GM19452 (cell line): ENCODE results near the gene UNC119.

Source experiments
- ATAC-seq: cut with Tn5 transposase; IDR thresholded peaks from one replicate; pipeline ENCODE4 v1.9.1; 2021; ENCODE audit not compliant: unreplicated experiment

UNC119 gene

GRCh38 chr17:28500712-28501379, 51.6 kb downstream of the UNC119 start:
- no peak for ATAC-seq

GRCh38 chr17:28499684-28500357, 52.6 kb downstream of the UNC119 start:
- ATAC-seq: no peak

- ATAC-seq: no peak
Observed at GRCh38 chr17:28499364-28499664, 53.1 kb downstream of the UNC119 start.

- ATAC-seq: no peak
Observed at GRCh38 chr17:28498652-28499363, 53.6 kb downstream of the UNC119 start.

- no peak for ATAC-seq
Observed at GRCh38 chr17:28497931-28498330, 54.5 kb downstream of the UNC119 start.
